Right hindlimb (tissue), 1 donor: Measurements from ENCODE around the gene GAGE12E.
"Not testable (repeated sequence)": the region's sequence is repeated elsewhere in the genome, so short reads cannot be mapped to it uniquely, and the experiment has no call there.

Source experiments
- DNase-seq: peaks from one replicate; pipeline ENCODE4 v3.0.0-alpha.2; 2018

The GAGE12E gene, protein sequence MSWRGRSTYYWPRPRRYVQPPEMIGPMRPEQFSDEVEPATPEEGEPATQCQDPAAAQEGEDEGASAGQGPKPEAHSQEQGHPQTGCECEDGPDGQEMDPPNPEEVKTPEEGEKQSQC

DNA sequence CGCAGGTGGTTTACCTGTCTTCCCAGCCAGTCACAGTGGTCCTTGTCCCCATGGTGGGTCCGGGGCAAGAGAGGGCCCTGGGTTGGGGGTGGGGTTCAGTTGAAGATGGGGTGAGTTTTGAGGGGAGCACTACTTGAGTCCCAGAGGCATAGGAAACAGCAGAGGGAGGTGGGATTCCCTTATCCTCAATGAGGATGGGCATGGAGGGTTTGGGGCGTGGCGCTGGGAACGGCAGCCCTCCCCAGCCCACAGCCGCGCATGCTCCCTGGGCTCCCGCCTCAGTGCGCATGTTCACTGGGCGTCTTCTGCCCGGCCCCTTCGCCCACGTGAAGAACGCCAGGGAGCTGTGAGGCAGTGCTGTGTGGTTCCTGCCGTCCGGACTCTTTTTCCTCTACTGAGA lies at the start of gene GAGE12E:
TSS of gene GAGE12E (plus strand) at position 301 of the 400 bp plus-strand sequence. CDS start 1,155 bp downstream, outside the sequence.
- not testable (repeated sequence) for DNase-seq

DNA sequence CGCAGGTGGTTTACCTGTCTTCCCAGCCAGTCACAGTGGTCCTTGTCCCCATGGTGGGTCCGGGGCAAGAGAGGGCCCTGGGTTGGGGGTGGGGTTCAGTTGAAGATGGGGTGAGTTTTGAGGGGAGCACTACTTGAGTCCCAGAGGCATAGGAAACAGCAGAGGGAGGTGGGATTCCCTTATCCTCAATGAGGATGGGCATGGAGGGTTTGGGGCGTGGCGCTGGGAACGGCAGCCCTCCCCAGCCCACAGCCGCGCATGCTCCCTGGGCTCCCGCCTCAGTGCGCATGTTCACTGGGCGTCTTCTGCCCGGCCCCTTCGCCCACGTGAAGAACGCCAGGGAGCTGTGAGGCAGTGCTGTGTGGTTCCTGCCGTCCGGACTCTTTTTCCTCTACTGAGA lies 19.2 kb upstream of the GAGE12E start, which contains the start of gene GAGE12C:
TSS of gene GAGE12C (plus strand) at position 301 of the 400 bp plus-strand sequence. CDS start 1,155 bp downstream, outside the sequence.
- not testable (repeated sequence) for DNase-seq

DNA sequence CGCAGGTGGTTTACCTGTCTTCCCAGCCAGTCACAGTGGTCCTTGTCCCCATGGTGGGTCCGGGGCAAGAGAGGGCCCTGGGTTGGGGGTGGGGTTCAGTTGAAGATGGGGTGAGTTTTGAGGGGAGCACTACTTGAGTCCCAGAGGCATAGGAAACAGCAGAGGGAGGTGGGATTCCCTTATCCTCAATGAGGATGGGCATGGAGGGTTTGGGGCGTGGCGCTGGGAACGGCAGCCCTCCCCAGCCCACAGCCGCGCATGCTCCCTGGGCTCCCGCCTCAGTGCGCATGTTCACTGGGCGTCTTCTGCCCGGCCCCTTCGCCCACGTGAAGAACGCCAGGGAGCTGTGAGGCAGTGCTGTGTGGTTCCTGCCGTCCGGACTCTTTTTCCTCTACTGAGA lies 9.7 kb upstream of the GAGE12E start, which contains the start of gene GAGE12D:
TSS of gene GAGE12D (plus strand) at position 301 of the 400 bp plus-strand sequence. CDS start 1,155 bp downstream, outside the sequence.
- DNase-seq, result not testable (repeated sequence)

DNA sequence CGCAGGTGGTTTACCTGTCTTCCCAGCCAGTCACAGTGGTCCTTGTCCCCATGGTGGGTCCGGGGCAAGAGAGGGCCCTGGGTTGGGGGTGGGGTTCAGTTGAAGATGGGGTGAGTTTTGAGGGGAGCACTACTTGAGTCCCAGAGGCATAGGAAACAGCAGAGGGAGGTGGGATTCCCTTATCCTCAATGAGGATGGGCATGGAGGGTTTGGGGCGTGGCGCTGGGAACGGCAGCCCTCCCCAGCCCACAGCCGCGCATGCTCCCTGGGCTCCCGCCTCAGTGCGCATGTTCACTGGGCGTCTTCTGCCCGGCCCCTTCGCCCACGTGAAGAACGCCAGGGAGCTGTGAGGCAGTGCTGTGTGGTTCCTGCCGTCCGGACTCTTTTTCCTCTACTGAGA lies 9.5 kb downstream of the GAGE12E start, which contains the start of gene GAGE12F:
TSS of gene GAGE12F (plus strand) at position 301 of the 400 bp plus-strand sequence. CDS start 1,155 bp downstream, outside the sequence.
- not testable (repeated sequence) for DNase-seq

DNA sequence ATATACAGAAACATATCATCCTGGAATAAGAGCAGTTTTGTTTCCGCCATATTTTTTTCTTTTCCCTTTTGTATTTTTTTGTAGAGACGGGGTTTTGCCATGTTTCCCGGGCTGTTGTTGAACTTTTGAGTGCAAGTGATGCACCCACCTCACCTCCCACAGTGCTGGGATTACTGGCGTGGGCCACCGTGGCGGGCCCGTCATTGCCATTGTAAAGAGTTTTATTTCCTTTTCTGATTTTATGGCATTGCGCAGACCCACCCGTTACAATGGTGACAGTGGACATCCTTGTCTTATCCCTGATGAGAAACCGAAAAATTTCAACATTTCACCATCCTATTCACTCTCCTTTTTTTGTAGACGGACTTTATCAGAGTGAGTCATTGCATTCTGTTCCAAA lies 17.6 kb downstream of the GAGE12E start:
- DNase-seq, result not testable (repeated sequence)

DNA sequence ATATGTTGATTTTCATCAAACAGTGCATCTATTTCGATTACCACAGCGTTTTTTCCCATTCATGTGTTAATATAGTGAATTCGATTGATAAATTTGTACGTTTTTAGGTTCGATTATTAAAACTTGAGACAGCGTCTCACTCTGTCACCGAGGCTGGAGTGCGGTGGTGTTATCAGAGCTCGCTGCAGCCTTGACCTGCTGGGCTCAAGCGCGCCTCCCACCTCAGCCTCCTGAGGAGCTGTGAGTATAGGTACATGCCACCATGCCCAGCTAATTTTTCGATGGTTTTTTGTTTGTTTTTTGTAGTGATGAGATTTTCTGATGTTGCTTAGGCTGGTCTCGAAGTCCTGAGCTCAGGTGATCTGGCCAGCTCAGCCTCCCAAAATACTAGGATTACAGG lies 18.1 kb downstream of the GAGE12E start:
- DNase-seq, result not testable (repeated sequence)

DNA sequence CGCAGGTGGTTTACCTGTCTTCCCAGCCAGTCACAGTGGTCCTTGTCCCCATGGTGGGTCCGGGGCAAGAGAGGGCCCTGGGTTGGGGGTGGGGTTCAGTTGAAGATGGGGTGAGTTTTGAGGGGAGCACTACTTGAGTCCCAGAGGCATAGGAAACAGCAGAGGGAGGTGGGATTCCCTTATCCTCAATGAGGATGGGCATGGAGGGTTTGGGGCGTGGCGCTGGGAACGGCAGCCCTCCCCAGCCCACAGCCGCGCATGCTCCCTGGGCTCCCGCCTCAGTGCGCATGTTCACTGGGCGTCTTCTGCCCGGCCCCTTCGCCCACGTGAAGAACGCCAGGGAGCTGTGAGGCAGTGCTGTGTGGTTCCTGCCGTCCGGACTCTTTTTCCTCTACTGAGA lies 19.0 kb downstream of the GAGE12E start, which contains the start of gene GAGE12G:
TSS of gene GAGE12G (plus strand) at position 301 of the 400 bp plus-strand sequence. CDS start 1,155 bp downstream, outside the sequence.
- not testable (repeated sequence) for DNase-seq

DNA sequence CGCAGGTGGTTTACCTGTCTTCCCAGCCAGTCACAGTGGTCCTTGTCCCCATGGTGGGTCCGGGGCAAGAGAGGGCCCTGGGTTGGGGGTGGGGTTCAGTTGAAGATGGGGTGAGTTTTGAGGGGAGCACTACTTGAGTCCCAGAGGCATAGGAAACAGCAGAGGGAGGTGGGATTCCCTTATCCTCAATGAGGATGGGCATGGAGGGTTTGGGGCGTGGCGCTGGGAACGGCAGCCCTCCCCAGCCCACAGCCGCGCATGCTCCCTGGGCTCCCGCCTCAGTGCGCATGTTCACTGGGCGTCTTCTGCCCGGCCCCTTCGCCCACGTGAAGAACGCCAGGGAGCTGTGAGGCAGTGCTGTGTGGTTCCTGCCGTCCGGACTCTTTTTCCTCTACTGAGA lies 28.6 kb downstream of the GAGE12E start, which contains the start of gene GAGE12H:
TSS of gene GAGE12H (plus strand) at position 301 of the 400 bp plus-strand sequence. CDS start 1,155 bp downstream, outside the sequence.
- not testable (repeated sequence) for DNase-seq

DNA sequence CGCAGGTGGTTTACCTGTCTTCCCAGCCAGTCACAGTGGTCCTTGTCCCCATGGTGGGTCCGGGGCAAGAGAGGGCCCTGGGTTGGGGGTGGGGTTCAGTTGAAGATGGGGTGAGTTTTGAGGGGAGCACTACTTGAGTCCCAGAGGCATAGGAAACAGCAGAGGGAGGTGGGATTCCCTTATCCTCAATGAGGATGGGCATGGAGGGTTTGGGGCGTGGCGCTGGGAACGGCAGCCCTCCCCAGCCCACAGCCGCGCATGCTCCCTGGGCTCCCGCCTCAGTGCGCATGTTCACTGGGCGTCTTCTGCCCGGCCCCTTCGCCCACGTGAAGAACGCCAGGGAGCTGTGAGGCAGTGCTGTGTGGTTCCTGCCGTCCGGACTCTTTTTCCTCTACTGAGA lies 38.1 kb downstream of the GAGE12E start, which contains the start of gene GAGE2A:
TSS of gene GAGE2A (plus strand) at position 301 of the 400 bp plus-strand sequence. CDS start 1,155 bp downstream, outside the sequence.
- not testable (repeated sequence) for DNase-seq

DNA sequence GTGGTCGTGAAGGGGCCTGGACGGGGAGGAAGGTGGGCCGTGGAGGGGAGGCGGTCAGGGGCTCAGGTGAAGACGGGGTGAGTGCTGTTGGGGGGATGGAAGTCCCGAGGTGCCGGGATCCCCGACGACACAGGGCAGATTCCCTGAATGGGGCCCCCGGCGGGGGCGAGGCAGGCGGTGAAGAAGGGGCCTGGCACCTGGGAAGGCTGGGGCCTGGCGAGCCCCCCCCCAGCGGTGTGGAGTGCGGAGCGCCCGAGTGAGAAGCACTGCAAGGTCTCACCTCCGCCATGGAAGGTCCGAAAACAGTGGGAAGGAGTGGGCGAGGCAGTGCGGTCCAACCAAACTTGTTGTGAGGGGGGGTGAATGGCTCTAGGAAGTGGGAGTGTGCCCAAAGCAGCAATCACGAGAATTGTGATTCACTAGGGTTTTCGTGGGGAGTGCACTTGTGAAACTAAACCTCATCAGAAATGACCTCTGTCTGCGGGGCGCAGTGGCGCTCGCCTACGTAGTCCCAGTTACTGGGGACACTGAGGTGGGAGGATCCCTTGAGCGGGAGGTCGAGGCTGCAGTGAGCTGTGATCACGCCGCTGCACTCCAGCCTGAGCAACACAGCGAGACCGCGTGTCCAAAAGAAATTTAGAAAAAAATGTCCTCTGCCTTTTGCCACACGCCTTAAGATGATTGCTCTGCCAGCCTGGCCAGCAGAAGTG lies 38.8 kb downstream of the GAGE12E start:
- DNase-seq, result not testable (repeated sequence)

DNA sequence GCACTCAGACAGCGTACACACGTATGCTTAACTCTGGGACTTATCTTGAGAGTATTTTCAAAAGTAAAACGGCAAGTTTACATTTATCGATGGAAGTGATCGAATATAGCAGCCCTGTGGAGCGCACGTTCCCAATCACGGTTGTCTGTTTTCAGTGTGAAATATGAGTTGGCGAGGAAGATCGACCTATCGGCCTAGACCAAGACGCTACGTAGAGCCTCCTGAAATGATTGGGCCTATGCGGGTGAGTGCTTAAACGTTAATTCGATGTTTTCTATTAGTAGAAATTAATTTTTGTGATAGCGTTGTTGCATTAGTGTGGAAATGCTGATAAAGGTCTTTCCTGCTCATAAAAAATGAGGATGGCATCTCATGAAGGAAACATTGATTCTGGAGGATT lies 39.4 kb downstream of the GAGE12E start:
- DNase-seq, result not testable (repeated sequence)

DNA sequence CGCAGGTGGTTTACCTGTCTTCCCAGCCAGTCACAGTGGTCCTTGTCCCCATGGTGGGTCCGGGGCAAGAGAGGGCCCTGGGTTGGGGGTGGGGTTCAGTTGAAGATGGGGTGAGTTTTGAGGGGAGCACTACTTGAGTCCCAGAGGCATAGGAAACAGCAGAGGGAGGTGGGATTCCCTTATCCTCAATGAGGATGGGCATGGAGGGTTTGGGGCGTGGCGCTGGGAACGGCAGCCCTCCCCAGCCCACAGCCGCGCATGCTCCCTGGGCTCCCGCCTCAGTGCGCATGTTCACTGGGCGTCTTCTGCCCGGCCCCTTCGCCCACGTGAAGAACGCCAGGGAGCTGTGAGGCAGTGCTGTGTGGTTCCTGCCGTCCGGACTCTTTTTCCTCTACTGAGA lies 47.6 kb downstream of the GAGE12E start, which contains the start of gene GAGE1:
TSS of gene GAGE1 (plus strand) at position 301 of the 400 bp plus-strand sequence. CDS start 1,155 bp downstream, outside the sequence.
- not testable (repeated sequence) for DNase-seq
